ENCODE measurements around the gene KCNG2. TPM values are rescaled to one million over a fixed set of nuclear protein-coding genes. Genes with fewer than 3 reads are reported as not detected.

KCNG2 gene
- total and polyA plus RNA-seq, 4 donors, result 1.3 to 2.2 (median 1.4) TPM

DNA sequence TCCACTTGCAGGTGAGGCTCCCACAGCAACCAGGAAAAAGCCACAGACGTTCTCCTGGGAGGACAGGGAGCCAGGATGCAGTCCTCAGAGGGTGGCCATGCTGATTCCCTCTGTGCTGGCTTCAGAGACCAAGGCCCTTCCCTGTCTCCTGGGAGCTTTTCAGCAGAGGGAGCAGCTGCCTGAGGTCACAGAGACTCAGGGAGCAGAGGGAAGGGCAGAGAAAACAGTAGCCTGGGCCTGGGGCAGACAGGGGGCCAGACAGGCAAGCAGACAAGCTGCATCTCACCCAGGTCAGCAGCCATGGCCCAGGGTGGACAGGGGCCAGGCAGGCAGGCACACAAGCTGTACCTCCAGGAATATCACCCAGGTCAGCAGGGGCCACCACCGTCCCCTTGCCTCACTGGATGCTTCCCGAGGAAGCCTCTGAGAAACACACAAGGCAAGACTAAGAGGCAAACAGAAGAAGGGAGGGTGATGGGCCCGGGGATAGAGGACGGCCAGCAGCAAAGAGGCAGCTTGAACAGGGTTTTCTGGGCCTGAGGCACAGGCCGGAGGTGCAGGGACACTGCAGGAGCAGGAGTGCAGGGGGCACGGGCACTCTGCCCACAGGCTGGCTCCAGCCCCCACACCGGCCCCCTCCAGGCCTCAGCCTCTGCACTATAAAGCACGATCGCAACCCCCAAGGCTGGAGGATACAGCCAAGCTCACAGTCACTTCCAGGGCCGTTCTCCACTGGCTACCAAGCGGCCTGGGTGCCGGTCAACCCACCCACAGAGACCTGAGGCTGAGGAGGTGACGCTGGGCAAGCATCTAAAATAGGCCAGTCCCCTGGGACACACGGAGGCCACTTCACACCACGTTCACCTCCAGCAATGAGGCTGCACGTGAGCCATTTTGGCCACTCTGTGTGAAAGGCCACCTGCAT is 147.6 kb downstream of the KCNG2 start:
- Histone ChIP-seq H3K27ac (ENCODE audit: low read depth, low read length) (no peak overlapping the region), H3K27me3 (ENCODE audit: control insufficient read depth, insufficient read depth, low read length) (no peaks in the 10 kb centered on the region), H3K36me3 (ENCODE audit: control insufficient read depth, insufficient read depth, low read length) (peaks cover 75% of the 10 kb centered on the region), H3K4me1 (ENCODE audit: control insufficient read depth, insufficient read depth, low read length) (peaks cover 50% of the 10 kb centered on the region), H3K9me3 (ENCODE audit: control insufficient read depth, insufficient read depth, low read length) (no peaks in the 10 kb centered on the region), H3K4me3 (ENCODE audit: low read depth, low read length) (no peak overlapping the region)
- 69% methylated on average over 13 of the region's 17 CpGs for WGBS (ENCODE audit: insufficient coverage)
- DNase-seq (ENCODE audit: low read depth in 4 of 6, low spot score in 6 of 6), result no peak

DNA sequence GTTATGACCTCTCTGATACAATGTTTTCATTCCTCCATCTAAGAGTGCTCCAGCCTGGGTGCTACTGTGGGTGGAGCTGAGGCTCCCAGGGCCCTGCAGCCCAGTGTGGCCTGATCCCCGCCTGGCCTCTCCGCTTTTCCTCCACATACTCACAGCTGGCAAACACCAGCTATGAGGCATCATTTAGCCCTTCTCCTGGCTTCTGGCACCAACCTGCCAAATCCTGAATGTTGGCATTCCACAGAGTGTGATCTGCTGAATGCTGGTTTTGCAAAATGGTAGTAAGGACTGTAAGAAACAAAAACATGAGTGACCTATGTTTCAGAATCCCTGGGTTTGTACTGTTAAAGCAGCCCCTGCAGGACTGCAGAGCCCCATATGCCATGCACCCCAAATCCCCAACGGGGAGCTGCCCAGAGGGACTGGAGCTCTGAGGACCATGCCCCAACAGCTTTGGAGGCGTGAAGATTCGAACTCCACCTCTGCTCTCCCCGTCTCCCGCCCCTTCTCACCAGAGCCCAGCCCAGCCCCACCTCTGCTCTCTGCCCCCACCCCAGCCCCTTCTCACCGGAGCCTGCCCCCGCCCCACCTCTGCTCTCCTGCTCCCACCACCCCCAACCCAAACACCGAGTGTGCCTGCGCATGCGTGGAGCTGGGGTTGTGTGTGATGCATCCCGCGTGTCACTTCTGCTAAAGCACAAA is 149.5 kb downstream of the KCNG2 start:
- peaks cover under 1% of the 10 kb centered on the region for H3K27me3 ChIP-seq (ENCODE audit: control insufficient read depth, insufficient read depth, low read length)
- no peak for DNase-seq (ENCODE audit: low read depth in 4 of 6, low spot score in 6 of 6)
- peaks cover 55% of the 10 kb centered on the region for H3K4me1 ChIP-seq (ENCODE audit: control insufficient read depth, insufficient read depth, low read length)
- no peak overlapping the region for H3K4me3 ChIP-seq (ENCODE audit: low read depth, low read length)
- WGBS (ENCODE audit: insufficient coverage), result 89% methylated on average over 5 of the region's 14 CpGs
- no peaks in the 10 kb centered on the region for H3K9me3 ChIP-seq (ENCODE audit: control insufficient read depth, insufficient read depth, low read length)
- H3K36me3 ChIP-seq (ENCODE audit: control insufficient read depth, insufficient read depth, low read length), result peaks cover 57% of the 10 kb centered on the region
- H3K27ac ChIP-seq (ENCODE audit: low read depth, low read length), result no peak overlapping the region

DNA sequence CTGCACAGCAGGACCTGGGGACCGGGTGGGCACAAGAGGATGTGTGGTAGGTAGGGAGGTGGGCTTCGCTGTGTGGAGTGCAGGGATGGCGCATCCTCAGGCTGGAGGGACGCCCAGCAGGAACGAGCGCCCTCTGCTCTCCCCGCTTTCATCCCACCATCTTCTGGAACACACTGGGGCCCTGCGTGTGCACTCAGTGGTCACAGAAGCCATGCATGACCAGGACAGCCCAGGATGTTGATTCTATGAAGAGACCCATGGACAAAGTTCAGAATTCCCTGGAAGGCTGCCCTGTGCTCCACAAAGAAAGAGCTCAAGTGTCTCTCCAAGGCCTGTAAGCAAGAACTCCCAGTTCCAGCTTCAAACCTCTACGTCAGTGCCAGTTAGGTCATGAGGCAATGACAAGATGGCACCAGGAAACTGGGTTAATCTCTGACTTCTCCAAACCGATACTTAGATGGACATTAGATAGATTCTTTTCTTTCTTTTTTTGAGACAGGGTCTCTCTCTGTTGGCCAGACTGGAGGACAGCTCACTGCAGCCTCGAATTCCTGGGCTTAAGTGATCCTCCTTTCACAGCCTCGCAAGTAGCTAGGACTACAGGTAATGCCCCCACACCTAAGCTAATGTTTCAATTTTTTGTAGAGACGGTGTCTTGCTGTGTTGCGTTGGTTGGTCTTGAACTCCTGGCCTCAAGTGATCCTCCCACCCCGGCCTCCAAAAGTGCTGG is 150.3 kb downstream of the KCNG2 start:
- no peaks in the 10 kb centered on the region for H3K9me3 ChIP-seq (ENCODE audit: control insufficient read depth, insufficient read depth, low read length)
- WGBS (ENCODE audit: insufficient coverage), result 96% methylated on average over 5 of the region's 15 CpGs
- peaks cover 2% of the 10 kb centered on the region for H3K27me3 ChIP-seq (ENCODE audit: control insufficient read depth, insufficient read depth, low read length)
- H3K27ac ChIP-seq (ENCODE audit: low read depth, low read length), result no peak overlapping the region
- DNase-seq (ENCODE audit: low read depth in 4 of 6, low spot score in 6 of 6), result no peak
- no peak overlapping the region for H3K4me3 ChIP-seq (ENCODE audit: low read depth, low read length)
- H3K36me3 ChIP-seq (ENCODE audit: control insufficient read depth, insufficient read depth, low read length), result peaks cover 51% of the 10 kb centered on the region
- peaks cover 63% of the 10 kb centered on the region for H3K4me1 ChIP-seq (ENCODE audit: control insufficient read depth, insufficient read depth, low read length)

DNA sequence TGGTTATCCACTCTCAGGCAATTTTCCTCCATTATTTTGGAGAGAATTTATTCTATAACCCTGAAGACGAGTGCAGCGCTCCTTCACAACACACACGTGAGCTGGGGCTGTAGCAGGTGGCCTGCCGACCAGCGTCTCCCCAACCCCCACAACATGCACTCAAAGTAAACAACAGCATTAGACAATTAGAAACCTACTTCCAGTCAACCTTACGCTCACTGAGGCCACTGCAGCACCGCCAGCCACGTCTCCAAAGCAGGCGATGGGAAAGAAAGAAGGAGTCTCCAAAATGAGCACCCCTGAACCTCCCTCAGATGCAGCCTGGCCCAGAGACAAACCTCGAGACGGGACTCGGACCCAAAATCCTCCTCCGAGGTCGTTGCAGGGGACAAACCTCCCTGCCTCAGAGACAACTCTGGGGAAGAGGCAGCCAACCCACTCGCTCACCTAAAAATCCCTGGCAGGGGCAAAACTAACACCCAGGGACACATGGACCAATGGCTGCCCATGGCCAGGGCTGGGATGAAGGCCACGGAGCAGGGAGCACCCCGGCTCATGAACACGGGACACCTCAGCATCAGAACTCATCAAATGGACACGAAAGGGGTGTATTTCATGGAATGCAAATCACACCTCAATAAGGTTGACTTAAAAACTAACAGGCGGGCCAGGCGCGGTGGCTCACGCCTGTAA is 151.1 kb downstream of the KCNG2 start:
- Histone ChIP-seq H3K4me1 (ENCODE audit: control insufficient read depth, insufficient read depth, low read length) (peaks cover 59% of the 10 kb centered on the region), H3K27me3 (ENCODE audit: control insufficient read depth, insufficient read depth, low read length) (peaks cover 2% of the 10 kb centered on the region), H3K9me3 (ENCODE audit: control insufficient read depth, insufficient read depth, low read length) (no peaks in the 10 kb centered on the region), H3K27ac (ENCODE audit: low read depth, low read length) (no peak overlapping the region), H3K4me3 (ENCODE audit: low read depth, low read length) (no peak overlapping the region), H3K36me3 (ENCODE audit: control insufficient read depth, insufficient read depth, low read length) (peaks cover 46% of the 10 kb centered on the region)
- DNase-seq (ENCODE audit: low read depth in 4 of 6, low spot score in 6 of 6), result no peak
- WGBS (ENCODE audit: insufficient coverage), result 91% methylated on average over 21 of the region's 23 CpGs

Other genes starting within 250 kb of the KCNG2 start
- 10 to 100 TPM; 11.3 to 13.1 TPM for gene CTDP1, start 118.1 kb upstream of the KCNG2 start, total RNA-seq
- gene CTDP1, start 118.1 kb upstream of the KCNG2 start, polyA plus RNA-seq (ENCODE audit: insufficient read length in 2 of 2), result 10 to 100 TPM; 15.7 to 16.2 TPM
- 10 to 100 TPM; 26.0 to 34.5 TPM for gene SLC66A2, start 153.7 kb downstream of the KCNG2 start, total RNA-seq
- 10 to 100 TPM; 57.8 to 68.4 TPM for gene SLC66A2, start 153.7 kb downstream of the KCNG2 start, polyA plus RNA-seq (ENCODE audit: insufficient read length in 2 of 2)
- 10 to 100 TPM in 1 of 2 donors, 1 to 10 TPM in 1; 5.2 to 16.6 TPM for gene HSBP1L1, start 166.7 kb downstream of the KCNG2 start, total RNA-seq
- 10 to 100 TPM; 20.0 to 27.3 TPM for gene HSBP1L1, start 166.7 kb downstream of the KCNG2 start, polyA plus RNA-seq (ENCODE audit: insufficient read length in 2 of 2)
- 100 to 1,000 TPM in 1 of 2 donors, 10 to 100 TPM in 1; 43.6 to 134 TPM for gene TXNL4A, start 190.6 kb downstream of the KCNG2 start, total RNA-seq
- gene TXNL4A, start 190.6 kb downstream of the KCNG2 start, polyA plus RNA-seq (ENCODE audit: insufficient read length in 2 of 2), result 100 to 1,000 TPM; 121 to 129 TPM
- 10 to 100 TPM; 29.2 to 35.3 TPM for gene RBFA, start 236.5 kb downstream of the KCNG2 start, total RNA-seq
- gene RBFA, start 236.5 kb downstream of the KCNG2 start, polyA plus RNA-seq (ENCODE audit: insufficient read length in 2 of 2), result 10 to 100 TPM; 29.2 to 43.4 TPM

Measured in spinal cord (tissue), 10 donors.